HS-5 (cell line): ENCODE results near the gene FBXL19.
"Not testable (repeated sequence)": the region's sequence is repeated elsewhere in the genome, so short reads cannot be mapped to it uniquely, and the experiment has no call there.

Source experiments
- DNase-seq: peaks from one replicate; pipeline ENCODE4 v3.0.0-alpha.2; 2012; ENCODE audit warnings: low read depth

FBXL19 gene

DNA sequence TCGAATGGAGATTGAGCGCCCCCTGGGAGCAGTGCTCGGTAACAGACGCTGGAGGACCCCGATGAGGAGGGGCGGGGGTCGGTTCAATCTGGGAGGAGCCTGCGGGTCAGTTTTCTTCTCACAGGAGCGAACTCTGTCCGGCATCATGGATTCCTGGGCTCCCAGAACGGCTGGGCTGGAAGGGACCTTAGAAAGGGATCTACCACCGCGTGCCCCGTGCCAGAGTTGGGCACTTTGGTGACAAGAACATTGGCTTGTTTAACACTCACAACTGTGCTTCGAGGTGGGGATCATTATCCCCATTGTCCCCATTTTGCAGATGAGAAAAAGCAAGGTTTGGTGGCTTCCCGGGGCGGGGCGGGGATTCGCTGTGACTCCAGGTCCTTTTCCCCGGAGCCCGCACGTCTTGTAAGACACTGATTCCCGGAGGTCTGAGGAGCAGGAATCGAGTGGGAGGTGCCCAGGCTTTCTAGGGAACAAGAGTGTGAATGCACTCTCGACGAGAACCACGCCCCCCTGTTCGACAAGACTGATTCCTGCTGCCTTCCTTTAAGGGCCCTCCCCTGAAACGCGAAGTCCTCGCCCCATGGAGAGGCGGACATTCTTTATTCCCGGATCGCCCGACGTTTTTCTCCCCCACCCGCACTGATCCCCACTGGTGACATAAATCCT lies 1.5 kb upstream of the FBXL19 start:
- DNase-seq: peak; percentile 45

DNA sequence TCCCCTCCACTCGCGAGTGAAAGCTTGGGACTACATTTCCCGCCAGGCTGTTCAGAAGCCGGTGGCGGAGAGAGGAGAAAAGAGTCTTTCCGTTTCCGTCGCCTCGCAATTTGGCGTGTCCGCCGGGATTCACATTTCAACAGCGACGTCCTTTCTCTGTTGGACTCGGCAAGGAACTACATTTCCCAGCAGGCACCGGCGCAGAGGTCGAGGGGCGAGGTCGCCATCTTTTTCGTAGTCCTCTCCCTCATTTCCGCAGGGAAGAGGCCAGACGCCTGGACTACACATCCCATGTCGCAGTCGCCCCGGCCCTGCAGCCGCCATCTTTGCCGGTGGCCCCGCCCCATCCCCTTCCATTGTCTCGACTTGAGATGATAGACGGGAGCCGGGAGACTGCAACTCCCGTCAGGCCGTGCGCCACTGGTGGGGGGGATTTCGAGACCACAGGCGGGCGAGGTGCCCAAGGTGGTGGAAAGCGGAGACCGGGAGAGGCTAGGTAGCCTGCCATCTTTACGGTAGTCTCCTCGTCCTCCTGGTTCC lies 882 bp upstream of the FBXL19 start:
- peak; percentile 98 for DNase-seq

DNA sequence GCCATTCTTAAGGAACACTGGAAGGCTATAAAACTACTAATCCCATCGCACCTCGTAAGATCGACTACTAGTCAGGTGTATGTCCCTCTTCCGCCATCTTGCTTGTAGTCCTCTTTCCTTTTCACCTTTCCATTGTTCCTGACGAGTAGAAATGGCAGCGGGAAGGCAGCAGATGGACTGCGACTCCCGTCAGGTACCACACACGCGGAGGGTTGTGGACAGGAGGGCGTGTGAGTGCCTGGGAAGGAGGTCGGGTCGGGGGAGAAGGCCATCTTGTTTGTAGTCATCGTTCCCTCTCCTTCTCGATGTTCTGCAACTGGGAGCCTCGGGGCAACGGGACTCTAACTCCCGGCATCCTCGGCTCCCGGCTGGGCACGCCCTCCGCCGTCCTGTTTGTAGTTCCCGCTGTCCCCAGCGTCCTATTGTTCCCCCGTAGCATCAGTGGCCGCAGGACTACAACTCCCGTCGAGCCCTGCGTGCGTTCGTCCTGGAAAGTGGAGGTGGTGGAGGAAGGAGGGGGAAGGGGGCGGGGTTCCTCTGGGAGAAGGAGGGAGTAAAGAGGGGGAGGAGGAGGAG lies 324 bp upstream of the FBXL19 start:
- peak; percentile 98 for DNase-seq

DNA sequence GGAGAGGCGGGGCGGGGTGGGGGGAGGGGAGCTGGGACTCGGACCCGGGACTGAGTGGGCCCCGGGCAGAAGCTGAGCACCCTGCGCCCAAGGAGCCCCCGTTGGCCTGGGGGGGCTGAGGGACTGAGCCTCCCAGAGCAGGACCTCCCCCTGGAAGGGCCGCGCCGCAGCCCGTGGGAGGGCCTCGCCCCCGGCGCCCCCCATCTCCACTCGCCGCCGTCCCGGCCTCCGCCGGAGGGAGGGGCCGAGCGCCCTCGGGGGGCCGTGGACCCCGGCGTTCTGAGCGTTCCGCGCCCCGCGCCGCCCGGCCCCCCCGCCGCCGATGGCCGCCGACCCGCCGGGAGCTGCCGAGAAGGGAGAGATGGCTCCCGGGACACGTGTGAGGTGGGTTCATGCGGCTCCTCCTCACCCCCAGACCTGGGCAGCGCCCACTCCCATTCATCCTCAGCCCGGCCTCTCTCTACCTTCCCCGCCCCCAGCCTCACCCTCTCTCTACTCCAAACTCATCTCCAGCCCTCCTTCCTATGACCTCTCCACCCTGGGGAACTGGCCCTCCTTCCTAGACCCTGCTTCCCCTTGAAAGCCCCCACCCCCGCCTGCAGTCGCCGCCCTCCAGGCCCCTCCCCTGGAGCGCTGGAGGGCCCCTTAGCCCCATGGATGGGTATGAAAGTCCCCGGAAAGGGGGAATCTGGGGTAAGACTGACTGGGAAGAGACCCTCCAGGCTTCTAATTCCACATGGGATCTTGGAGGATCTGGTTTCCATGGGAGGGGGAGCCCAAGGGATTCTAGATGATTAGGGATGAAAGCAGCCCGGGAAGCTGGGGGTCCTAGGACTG lies 922 bp downstream of the FBXL19 start:
- no peak for DNase-seq

DNA sequence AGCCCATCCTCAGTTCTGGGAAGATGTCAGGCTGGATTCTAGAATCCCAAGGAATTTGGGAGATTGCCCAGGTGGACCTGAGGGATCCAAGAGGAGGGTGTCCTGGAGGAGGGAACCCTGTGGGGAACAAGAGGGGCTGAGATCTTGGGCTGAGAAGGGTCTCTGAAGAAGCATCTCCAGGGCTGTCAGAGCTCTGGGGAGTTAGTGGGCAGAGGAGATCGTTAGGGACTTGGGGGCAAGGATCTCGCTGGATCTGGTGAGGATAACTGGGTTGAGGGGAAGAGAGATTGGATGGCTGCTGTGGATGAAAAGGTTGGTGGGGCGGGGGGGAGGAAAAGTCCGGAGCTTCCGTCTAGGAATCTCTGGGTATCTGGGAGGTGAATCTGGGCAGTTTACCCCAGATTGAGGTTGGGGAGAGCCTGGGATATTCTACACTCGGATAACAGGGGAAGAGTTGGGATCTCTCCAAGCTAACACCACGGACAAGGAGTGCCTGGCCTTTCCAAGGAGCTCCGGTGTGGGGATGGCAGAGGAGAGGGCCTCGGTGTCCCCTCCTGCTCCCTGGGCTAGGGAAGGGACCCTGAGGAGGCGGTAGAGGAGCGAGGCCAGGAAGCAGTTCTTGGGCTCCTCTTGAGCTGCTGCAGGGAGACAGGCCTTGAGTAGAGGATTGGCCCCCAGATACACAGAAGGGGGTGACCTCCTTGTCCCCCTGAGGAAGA lies 1.7 kb downstream of the FBXL19 start:
- DNase-seq: no peak

DNA sequence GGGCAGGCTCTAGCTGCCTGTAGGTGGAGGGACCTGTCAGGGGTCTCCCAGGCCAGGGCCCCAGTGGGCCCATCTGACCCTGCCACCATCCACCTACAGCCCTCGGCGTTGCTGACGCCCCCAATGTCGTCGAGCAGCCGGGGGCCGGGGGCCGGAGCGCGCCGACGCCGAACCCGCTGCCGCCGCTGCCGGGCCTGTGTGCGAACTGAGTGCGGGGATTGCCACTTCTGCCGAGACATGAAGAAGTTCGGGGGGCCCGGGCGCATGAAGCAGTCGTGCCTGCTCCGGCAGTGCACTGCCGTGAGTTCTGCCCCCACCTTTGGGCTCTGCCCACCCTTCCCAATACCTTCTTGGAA lies 2.2 kb downstream of the FBXL19 start:
- no peak for DNase-seq

DNA sequence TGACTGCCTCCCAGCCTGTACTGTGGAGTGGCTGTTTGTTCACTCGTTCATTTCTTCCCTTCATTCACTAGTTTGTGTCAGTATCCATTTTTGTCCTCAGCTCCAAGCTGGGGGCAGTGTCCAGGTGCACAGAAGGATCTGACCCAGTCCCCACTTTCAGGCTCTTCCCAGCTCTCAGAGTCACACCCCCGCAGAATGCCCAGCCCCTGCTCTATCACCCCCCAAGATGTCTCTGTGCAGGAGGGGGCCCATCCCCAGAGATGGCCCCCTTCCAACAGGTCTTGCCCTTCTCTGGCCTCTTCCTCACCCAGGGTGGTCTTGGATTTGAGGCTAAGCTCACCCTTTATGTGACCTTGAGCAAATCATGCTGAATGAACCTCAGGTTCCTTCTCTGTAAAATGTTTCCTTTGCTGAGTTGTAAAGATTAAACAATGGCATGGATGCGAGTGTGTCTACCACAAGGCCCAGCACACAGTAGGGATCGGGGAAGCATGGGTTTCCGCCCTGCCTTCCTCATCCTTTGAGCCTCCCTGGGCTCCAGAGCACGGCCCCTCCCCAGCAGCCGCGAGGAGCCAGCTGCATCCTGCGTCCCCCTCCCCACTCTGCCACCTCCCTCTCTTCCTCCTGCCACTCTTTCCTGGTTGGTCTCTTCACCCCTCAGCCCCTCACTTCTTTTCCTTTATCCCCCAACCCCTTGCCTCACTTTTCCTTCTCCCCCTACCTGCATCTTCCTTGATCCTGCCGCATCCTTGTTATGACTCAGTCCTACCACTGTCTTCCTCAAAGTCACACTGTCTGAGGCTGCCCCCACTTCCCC lies 2.8 kb downstream of the FBXL19 start:
- DNase-seq: no peak

DNA sequence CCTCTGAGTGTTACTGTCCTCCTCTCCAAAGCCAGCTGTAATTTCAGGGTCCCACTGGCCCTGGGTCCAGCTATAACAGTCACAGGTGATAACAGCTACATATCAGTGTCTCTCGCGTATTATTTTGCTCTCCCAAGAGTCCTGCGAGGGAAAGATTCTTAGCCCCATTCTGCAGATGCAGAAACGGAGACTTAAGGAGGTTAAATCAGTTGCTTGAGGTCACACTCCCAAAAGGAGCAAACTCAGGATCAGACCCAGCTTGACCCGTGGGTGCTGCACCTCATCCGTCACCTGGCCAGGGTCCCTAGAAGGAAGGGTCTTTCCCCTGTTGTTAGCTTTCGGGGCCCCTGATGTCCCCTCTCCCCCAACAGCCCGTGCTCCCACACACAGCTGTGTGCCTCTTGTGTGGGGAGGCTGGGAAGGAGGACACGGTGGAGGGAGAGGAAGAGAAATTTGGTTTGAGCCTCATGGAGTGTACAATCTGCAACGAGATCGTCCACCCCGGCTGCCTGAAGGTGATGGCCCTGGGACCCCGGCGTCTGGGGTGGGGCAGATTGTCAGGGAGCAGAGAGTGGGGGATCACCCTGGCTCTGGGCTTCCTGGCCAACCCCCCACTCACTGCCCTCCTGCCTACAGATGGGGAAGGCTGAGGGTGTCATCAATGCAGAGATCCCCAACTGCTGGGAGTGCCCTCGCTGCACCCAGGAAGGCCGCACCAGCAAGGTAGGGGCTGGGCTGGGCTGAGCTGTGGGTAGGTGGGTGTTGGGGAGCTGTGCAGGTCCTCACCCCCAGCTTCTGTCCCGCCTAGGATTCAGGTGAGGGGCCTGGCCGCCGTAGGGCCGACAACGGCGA lies 3.8 kb downstream of the FBXL19 start:
- no peak for DNase-seq

DNA sequence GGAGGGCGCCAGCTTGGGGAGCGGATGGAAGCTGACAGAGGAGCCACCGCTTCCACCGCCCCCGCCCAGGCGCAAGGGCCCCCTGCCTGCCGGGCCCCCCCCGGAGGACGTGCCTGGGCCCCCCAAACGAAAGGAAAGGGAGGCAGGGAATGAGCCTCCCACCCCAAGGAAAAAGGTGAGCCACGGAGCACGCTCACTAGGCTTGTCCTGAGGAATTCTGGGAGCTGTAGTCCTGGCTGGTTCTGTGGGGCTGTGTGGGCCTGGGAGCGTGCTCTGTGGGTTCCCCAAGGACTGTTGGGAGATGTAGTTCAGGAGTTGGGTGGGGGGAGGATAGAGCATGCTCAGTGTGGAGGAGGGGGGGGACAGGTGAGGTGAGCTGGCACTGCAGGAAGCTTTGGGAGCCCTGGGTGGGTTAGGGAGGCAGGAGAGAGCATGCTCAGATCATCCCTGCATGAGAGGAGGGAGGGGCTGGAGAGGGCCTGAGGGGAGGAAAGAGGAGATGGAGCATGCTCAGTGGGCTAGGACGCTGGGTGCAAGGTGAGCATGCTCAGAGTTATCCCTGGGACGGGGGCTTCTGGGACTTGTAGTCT lies 4.5 kb downstream of the FBXL19 start:
- DNase-seq: no peak

DNA sequence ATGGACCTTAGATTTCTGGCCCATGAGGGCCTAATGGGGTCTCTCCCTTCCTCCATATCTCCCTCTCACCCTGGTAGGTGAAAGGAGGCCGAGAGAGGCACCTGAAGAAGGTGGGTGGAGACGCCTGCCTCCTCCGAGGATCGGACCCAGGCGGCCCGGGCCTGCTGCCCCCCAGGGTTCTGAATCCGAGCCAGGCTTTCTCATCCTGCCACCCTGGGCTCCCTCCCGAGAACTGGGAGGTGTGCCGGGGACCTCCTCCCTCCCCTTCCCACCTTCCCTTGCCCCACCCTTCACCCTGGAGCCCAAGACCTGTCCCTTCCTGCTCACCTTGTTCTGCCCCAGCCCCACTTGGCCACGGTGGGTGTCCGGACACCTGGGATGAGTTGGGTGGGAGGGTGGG lies 5.0 kb downstream of the FBXL19 start:
- DNase-seq: no peak

DNA sequence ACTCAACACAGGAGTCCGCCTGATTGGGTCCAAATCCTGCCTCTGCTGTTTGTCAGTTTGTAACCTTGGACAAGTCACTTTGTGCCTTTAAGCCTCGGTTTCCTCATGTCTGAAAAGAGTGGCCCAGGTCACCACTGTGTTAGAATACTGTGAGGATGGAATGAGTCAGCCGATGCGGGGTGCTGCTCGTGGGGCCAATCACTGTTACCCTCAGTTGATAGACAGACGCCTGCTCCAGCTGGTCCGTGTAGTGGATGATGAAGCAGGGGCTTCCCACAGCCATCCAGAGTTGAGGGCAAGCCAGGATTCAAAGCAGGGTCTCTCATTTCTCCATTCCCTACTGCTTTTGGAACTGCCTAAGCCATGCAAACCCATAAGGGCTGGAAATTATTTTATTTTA lies 5.8 kb downstream of the FBXL19 start:
- no peak for DNase-seq

DNA sequence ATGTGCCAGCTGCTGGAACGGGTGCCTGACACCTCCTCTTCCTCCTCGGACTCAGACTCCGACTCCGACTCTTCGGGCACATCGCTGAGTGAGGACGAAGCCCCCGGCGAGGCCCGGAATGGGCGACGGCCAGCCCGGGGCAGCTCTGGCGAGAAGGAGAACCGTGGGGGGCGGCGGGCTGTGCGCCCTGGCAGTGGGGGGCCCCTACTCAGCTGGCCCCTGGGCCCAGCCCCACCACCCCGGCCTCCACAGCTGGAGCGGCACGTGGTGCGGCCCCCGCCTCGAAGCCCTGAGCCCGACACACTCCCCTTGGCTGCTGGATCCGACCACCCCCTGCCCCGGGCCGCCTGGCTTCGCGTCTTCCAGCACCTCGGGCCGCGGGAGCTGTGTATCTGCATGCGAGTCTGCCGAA lies 6.8 kb downstream of the FBXL19 start:
- no peak for DNase-seq

DNA sequence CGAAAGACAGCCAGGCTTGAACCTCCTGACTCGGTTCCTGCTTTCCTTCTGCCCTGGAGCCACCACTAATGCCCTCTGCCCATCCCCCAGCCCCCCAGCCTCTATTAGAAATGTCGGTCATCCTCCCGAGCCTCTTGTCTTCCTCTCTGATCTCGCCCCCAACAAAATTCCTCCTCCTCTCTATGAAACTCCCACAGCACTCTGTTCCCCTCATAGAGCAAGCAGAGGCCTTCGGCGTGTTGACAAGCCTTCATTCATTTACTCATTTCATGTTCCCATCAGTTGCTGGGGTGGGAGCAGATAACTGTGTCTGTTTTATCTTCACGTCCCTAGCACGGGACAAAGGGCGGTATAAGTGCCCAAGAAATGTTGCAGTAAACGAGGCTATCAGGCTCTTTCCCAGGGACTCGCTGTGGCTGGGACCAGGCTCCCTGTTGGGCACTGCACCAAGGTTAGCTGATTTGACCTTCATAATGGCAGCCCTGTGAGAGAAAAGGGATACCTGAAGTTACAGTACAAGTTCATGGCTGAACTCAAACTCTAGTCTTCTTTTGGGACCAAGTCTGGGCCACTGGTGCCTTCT lies 7.8 kb downstream of the FBXL19 start:
- DNase-seq: no peak

DNA sequence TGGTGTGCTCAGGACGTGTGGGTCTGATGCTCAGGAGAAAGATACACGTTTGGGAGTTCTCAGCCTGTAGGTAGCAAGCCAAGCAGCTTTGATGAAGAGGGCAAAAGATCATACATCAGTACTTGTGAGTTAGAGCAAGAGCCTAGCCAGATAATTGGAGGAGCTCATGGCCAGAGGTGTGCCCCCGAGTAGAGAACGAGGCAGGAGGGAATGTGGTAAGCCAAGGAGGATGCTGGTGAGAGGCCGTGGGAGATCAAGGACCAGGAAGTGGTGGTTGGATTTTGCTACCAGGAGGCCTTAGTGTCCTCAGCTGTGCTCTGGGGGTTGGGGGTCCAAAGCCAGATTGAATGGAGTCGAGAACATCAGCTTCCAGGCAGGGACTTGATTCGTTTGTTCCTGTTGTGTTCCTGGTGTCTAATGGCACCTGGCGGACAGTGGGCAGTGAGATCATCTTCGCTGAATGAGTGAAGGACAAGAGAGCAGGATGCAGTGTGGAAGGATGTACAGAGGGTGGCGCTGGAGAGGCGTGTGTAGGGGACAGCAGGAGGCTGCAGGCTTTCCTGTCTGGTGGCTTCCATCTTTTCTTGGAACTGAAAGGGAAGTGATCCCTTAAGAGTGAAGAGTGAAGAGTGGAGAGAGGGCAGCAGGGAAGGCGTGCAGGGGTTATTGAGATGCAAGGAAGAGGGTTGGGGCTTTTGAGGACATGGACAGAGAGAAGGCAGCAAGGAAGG lies 11.6 kb downstream of the FBXL19 start:
- no peak for DNase-seq

DNA sequence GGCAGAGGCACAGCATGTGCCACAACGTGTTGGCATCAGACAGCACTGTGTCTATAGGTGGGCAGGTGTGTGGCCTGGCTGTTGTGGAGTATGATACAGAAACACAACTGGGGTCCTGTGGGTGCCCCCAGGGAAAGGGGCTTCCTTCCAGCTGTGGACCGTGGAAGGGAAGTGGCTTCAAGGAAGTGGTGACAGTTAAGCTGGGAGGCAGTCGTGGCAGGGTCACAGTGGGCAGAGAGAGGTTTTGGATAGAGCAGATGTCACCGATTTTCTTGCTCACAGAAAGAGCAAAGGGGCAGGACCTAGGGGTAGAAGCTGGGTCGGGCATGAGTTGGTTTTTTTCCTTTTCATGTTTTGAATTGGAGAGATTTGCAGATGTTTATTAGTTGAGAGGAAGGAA lies 14.3 kb downstream of the FBXL19 start:
- DNase-seq: no peak

DNA sequence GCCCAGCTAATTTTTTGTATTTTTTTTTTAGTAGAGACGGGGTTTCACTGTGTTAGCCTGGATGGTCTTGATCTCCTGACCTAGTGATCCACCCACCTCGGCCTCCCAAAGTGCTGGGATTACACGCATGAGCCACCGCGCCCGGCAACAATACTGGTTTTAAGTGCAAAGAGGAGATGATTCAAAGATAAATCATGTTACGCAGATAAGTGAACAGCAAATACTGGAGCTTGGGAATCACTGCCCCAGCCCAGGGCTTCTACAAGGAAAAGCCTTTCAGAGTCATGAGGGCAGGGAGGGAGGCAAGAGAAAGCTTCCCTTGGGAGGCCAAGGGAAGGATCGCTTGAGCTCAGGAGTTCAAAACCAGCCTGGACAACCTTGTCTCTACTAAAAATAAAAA lies 16.2 kb downstream of the FBXL19 start:
- not testable (repeated sequence) for DNase-seq

DNA sequence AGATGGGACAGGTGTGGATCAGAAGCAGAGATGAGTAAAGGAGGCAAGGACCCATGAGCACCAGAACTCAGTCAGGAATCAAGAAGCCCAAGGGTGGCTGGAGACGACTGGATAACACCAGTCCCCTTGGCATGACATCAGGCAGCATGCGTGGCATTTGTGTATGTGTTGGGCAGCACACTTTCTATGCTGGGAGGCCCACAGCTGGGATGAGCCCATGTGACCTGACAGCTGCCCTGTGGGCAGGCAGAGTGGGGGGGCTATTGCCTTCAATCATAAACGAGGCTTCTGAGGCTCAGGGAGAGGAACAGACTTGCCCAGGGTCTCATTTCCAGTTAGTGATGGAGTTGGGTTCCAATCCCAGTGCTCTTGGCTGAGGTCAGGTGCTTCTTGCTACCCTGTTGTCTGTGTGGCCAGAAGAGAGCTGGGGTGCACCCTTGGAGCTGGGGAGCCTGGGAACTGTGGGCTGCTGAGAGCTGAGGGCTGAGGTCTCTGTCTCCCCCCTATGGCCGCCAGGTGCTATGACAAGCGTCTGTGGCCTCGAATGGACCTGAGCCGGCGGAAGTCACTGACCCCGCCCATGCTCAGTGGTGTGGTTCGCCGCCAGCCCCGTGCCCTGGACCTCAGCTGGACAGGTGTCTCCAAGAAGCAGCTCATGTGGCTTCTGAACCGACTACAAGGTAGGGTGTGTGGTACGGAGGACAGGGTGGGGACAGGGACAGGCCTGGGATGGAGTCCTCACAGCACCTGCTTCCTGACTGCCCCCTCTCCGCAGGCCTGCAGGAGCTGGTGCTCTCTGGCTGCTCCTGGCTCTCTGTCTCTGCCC lies 18.4 kb downstream of the FBXL19 start:
- DNase-seq: no peak

DNA sequence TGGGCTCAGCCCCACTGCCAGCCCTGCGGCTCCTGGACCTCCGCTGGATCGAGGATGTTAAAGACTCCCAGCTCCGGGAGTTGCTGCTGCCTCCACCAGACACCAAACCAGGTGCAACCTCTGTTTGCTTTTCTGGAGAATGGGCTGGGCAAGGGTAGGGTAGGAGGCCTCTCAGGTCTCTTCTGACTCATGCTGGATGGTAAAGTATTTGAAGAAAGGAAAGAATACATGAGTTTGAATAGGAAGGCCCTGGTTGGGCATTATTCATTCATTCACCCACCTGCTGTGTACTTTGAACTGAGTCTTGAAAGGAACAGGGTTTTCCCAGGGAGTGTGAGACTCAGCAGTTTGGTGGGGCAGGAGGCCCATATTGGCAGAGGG lies 19.0 kb downstream of the FBXL19 start:
- DNase-seq: no peak
